Loucy (cell line): ENCODE results near the gene MIGA2.

Experiments used
- CTCF ChIP-seq: fragments of 200-600 bp; sonication (generic); conservative IDR thresholded peaks from 2 replicates; pipeline ENCODE4 v1.5.1; 2014; ENCODE audit warnings: mild to moderate bottlenecking, antibody characterized with exemption, low read length
- EZH2phosphoT487 ChIP-seq: fragments of 200-600 bp; IDR thresholded peaks from 2 replicates; pipeline ENCODE4 v1.6.1; 2018; ENCODE audit warnings: antibody characterized with exemption, mild to moderate bottlenecking, moderate library complexity, borderline replicate concordance

GRCh38 chr9:129080601-129081387 is 44.4 kb downstream of the MIGA2 start, which contains the start of gene DOLPP1:
- TF ChIP-seq CTCF (no peak), EZH2phosphoT487 (no peak)
